Smooth muscle cell (in vitro differentiated cells): ENCODE results near the gene MACO1. TPM values are rescaled to one million over a fixed set of nuclear protein-coding genes. Genes with fewer than 3 reads are reported as not detected.

Experiments
- DNase-seq: peaks from one replicate; lab custom pipeline; 2025; ENCODE audit not compliant: unreplicated experiment; lab: John Stamatoyannopoulos, UW
- H2AFZ ChIP-seq: fragments of 200-600 bp; sonication (generic); 2 replicates; pipeline ENCODE4 v1.6.0; 2016; ENCODE audit warnings: antibody characterized with exemption, low read depth, mild to moderate bottlenecking
- H3F3A ChIP-seq: fragments of 200-600 bp; sonication (generic); 2 replicates; pipeline ENCODE4 v1.6.0; 2017; ENCODE audit warnings: antibody characterized with exemption, low read depth
- H3K27ac ChIP-seq: fragments of 200-600 bp; sonication (generic); 2 replicates; pipeline ENCODE4 v1.5.1; 2016; ENCODE audit warnings: low read depth, mild to moderate bottlenecking
- H3K27me3 ChIP-seq: fragments of 200-600 bp; sonication (generic); 2 replicates; pipeline ENCODE4 v1.6.1; 2016; ENCODE audit warnings: low read depth, mild to moderate bottlenecking
- H3K36me3 ChIP-seq: fragments of 200-600 bp; sonication (generic); 2 replicates; pipeline ENCODE4 v1.5.1; 2016; ENCODE audit warnings: low read depth
- H3K4me1 ChIP-seq: fragments of 200-600 bp; sonication (generic); 2 replicates; pipeline ENCODE4 v1.5.1; 2016; ENCODE audit warnings: low read depth
- H3K4me2 ChIP-seq: fragments of 200-600 bp; sonication (generic); 2 replicates; pipeline ENCODE4 v1.6.0; 2016; ENCODE audit warnings: mild to moderate bottlenecking
- H3K4me3 ChIP-seq: fragments of 200-600 bp; sonication (generic); 2 replicates; pipeline ENCODE4 v1.5.1; 2016; ENCODE audit warnings: mild to moderate bottlenecking
- H3K79me2 ChIP-seq: fragments of 200-600 bp; sonication (generic); 2 replicates; pipeline ENCODE4 v1.6.0; 2016; ENCODE audit warnings: low read depth, mild to moderate bottlenecking
- H3K9ac ChIP-seq: fragments of 200-600 bp; sonication (generic); 2 replicates; pipeline ENCODE4 v1.6.0; 2016; ENCODE audit warnings: low read depth
- H3K9me3 ChIP-seq: fragments of 200-600 bp; sonication (generic); replicated peaks from 2 replicates; pipeline ENCODE4 v1.5.1; 2016; ENCODE audit warnings: low read depth
- H4K20me1 ChIP-seq: fragments of 200-600 bp; sonication (generic); 2 replicates; pipeline ENCODE4 v1.6.0; 2016; ENCODE audit warnings: low read depth
- CTCF ChIP-seq: fragments of 200-600 bp; sonication (generic); IDR thresholded peaks from 2 replicates; pipeline ENCODE4 v1.5.1; 2017; ENCODE audit warnings: borderline replicate concordance, mild to moderate bottlenecking, antibody characterized with exemption; ENCODE audit not compliant: insufficient read depth, poor library complexity, severe bottlenecking
- WGBS: methylation state at CpG from one replicate; pipeline ENCODE4 v1.1.7; 2016; ENCODE audit warnings: low lambda C conversion rate; 5-methylcytosine and 5-hydroxymethylcytosine counted together
- polyA plus RNA-seq: library from polyadenylated mRNA; unstranded; fragments of >200 nt; fragmentation: Nextera tagmentation; extraction: Ambion mirVana; gene quantifications from 2 replicates; pipeline ENCODE4 v1.2.1, GENCODE V29; 2016
- total RNA-seq: library from RNA; depleted of rRNA; stranded (reverse); fragments of >200 nt; gene quantifications from 2 replicates; pipeline ENCODE4 v1.2.3, GENCODE V29; 2014

The MACO1 gene
- total and polyA plus RNA-seq, 2 experiments from 2014 or later: 19.8 to 29.8 TPM

GRCh38 chr1:25525361-25525688 is 94.6 kb downstream of the MACO1 start:
- Histone ChIP-seq H3K9ac (no peak overlapping the region), H3K79me2 (no peaks in the 10 kb centered on the region), H3K4me2 (no peak overlapping the region), H2AFZ (no peak overlapping the region), H3K9me3 (no peaks in the 10 kb centered on the region), H3F3A (no peaks in the 10 kb centered on the region), H3K27ac (no peak overlapping the region), H3K27me3 (no peaks in the 10 kb centered on the region), H3K4me3 (no peak overlapping the region), H4K20me1 (no peaks in the 10 kb centered on the region), H3K4me1 (no peaks in the 10 kb centered on the region), H3K36me3 (no peaks in the 10 kb centered on the region)
- DNase-seq: no peak
- 93% methylated on average over 4 of the region's 4 CpGs for WGBS
- no peak for TF ChIP-seq CTCF

- WGBS: 97% methylated on average over 2 of the region's 2 CpGs
- no peaks in the 10 kb centered on the region for H3K36me3 ChIP-seq
- H3K4me1 ChIP-seq: no peaks in the 10 kb centered on the region
- H4K20me1 ChIP-seq: no peaks in the 10 kb centered on the region
- H3K4me2 ChIP-seq: no peak overlapping the region
- no peaks in the 10 kb centered on the region for H3K27me3 ChIP-seq
- no peaks in the 10 kb centered on the region for H3K79me2 ChIP-seq
- no peaks in the 10 kb centered on the region for H3F3A ChIP-seq
- no peak overlapping the region for H3K27ac ChIP-seq
- no peak overlapping the region for H3K9ac ChIP-seq
- no peak overlapping the region for H2AFZ ChIP-seq
- no peak overlapping the region for H3K4me3 ChIP-seq
- no peaks in the 10 kb centered on the region for H3K9me3 ChIP-seq
- no peak for TF ChIP-seq CTCF
- DNase-seq: no peak
Observed at GRCh38 chr1:25526753-25527152, 96.1 kb downstream of the MACO1 start.

- Histone ChIP-seq H3K9ac (no peak overlapping the region), H3K4me1 (no peaks in the 10 kb centered on the region), H3F3A (no peaks in the 10 kb centered on the region), H2AFZ (no peak overlapping the region), H3K4me3 (no peak overlapping the region), H3K9me3 (no peaks in the 10 kb centered on the region), H4K20me1 (no peaks in the 10 kb centered on the region), H3K27me3 (no peaks in the 10 kb centered on the region), H3K27ac (no peak overlapping the region), H3K36me3 (no peaks in the 10 kb centered on the region), H3K79me2 (no peaks in the 10 kb centered on the region), H3K4me2 (no peak overlapping the region)
- no peak for DNase-seq
- TF ChIP-seq CTCF: no peak
- WGBS: 93% methylated on average over 12 of the region's 12 CpGs
Observed at GRCh38 chr1:25527226-25527846, 96.6 kb downstream of the MACO1 start.

- no peak overlapping the region for H3K4me3 ChIP-seq
- H3K4me2 ChIP-seq: no peak overlapping the region
- no peaks in the 10 kb centered on the region for H3K4me1 ChIP-seq
- DNase-seq: no peak
- no peaks in the 10 kb centered on the region for H4K20me1 ChIP-seq
- no peaks in the 10 kb centered on the region for H3K79me2 ChIP-seq
- WGBS: 95% methylated on average over 21 of the region's 21 CpGs
- H3K36me3 ChIP-seq: no peaks in the 10 kb centered on the region
- H3K27ac ChIP-seq: no peak overlapping the region
- no peaks in the 10 kb centered on the region for H3K9me3 ChIP-seq
- H3K9ac ChIP-seq: no peak overlapping the region
- TF ChIP-seq CTCF: no peak
- H3F3A ChIP-seq: no peaks in the 10 kb centered on the region
- H3K27me3 ChIP-seq: no peaks in the 10 kb centered on the region
- H2AFZ ChIP-seq: no peak overlapping the region
Observed at GRCh38 chr1:25527946-25528595, 97.4 kb downstream of the MACO1 start.
